Panc1 (cell line): ENCODE results near the gene CYP1A2. TPM values are rescaled to one million over a fixed set of nuclear protein-coding genes. Genes with fewer than 3 reads are reported as not detected.

ENCODE experiments used
- ATAC-seq: fragments of 200-7000 bp; cut with Tn5 transposase; 2 replicates; pipeline ENCODE4 v1.9.1; 2020; ENCODE audit warnings: mild to moderate bottlenecking, moderate library complexity
- BruUV-seq: library from RNA; stranded (reverse); fragments of 400-500 nt; replicated peaks from 2 replicates; lab custom pipeline; 2021; lab: Mats Ljungman, UMichigan
- CTCF ChIA-PET: fragments of 300-600 bp; sonication (Branson Sonifier 250); formaldehyde crosslinking; loops from one replicate; lab custom pipeline; 2022; ENCODE audit warnings: antibody characterized with exemption; lab: Charles Lee
- POLR2A ChIA-PET: fragments of 300-600 bp; sonication (Branson Sonifier 250); formaldehyde crosslinking; loops from one replicate; lab custom pipeline; 2022; ENCODE audit warnings: antibody characterized with exemption; lab: Charles Lee
- DNase-seq: peaks from one replicate; pipeline ENCODE4 v3.0.0-alpha.2; 2010; ENCODE audit warnings: low read depth, low spot score
- H3K27ac ChIP-seq: 2 replicates; pipeline ENCODE4 v1.5.1; 2011; ENCODE audit warnings: mild to moderate bottlenecking, low read length, inconsistent platforms
- H3K27me3 ChIP-seq: fragments of 200-500 bp; sonication (Bioruptor generic); 2 replicates; pipeline ENCODE4 v1.6.0; 2014; ENCODE audit warnings: low read length, inconsistent platforms; ENCODE audit not compliant: control insufficient read depth, insufficient read depth
- H3K36me3 ChIP-seq: fragments of 200-500 bp; sonication (Bioruptor generic); 2 replicates; pipeline ENCODE4 v1.5.1; 2014; ENCODE audit warnings: inconsistent platforms, mild to moderate bottlenecking, low read length, moderate library complexity; ENCODE audit not compliant: control insufficient read depth, insufficient read depth
- H3K4me1 ChIP-seq: 2 replicates; pipeline ENCODE4 v1.5.1; 2011; ENCODE audit warnings: inconsistent platforms, mild to moderate bottlenecking, low read length, moderate library complexity; ENCODE audit not compliant: control insufficient read depth, insufficient read depth
- H3K4me3 ChIP-seq, 2 experiments: 2 replicates each; pipeline ENCODE4 v1.5.1; 2011 to 2012; ENCODE audit warnings: low read depth in 2 of 2, low read length in 2 of 2, mild to moderate bottlenecking in 2 of 2, inconsistent platforms in 1 of 2, moderate library complexity in 1 of 2
- H3K9me3 ChIP-seq: fragments of 200-500 bp; sonication (Bioruptor generic); 2 replicates; pipeline ENCODE4 v1.5.1; 2014; ENCODE audit warnings: low read depth, mild to moderate bottlenecking, inconsistent platforms, low read length, moderate library complexity; ENCODE audit not compliant: control insufficient read depth, insufficient read depth
- CTCF ChIP-seq: fragments of 450-650 bp; IDR thresholded peaks from 2 replicates; pipeline ENCODE4 v1.5.1; 2017; ENCODE audit warnings: mild to moderate bottlenecking
- POLR2AphosphoS5 ChIP-seq: IDR thresholded peaks from 2 replicates; pipeline ENCODE4 v1.6.1; 2012; ENCODE audit warnings: mild to moderate bottlenecking, low read depth, low read length, moderate library complexity
- REST ChIP-seq, 2 experiments: IDR thresholded peaks; 2 replicates each; pipeline ENCODE4 v1.6.1; 2011 to 2012; ENCODE audit warnings: low read depth in 2 of 2, control low read depth in 1 of 2, low read length in 1 of 2, mild to moderate bottlenecking in 1 of 2, moderate library complexity in 1 of 2; ENCODE audit not compliant: insufficient read depth in 1 of 2
- SIN3A ChIP-seq: IDR thresholded peaks from 2 replicates; pipeline ENCODE4 v1.6.1; 2012; ENCODE audit warnings: low read depth, mild to moderate bottlenecking, low read length, moderate library complexity, borderline replicate concordance; ENCODE audit not compliant: insufficient read depth
- TCF7L2 ChIP-seq: IDR thresholded peaks from 2 replicates; pipeline ENCODE4 v1.6.1; 2011; ENCODE audit warnings: mild to moderate bottlenecking, low read depth, low read length, inconsistent platforms
- in situ Hi-C: cut with HindIII; loops from 2 replicates; pipeline ENCODE4 v1.10.0; 2016; ENCODE audit warnings: low sequenced_read_pairs, low pct_unique_long_range_greater_than_20kb
- intact Hi-C: fragments of 100-400 bp; cut with micrococcal nuclease; formaldehyde crosslinking; loops from one replicate; pipeline ENCODE4 v1.10.0; 2022; ENCODE audit not compliant: unreplicated experiment
- total RNA-seq: library from RNA; stranded (reverse); gene quantifications from one replicate; pipeline ENCODE4 v1.2.1, GENCODE V29; 2021; ENCODE audit not compliant: unreplicated experiment

CYP1A2 gene
- total RNA-seq, 1 experiment from 2014 or later = not detected

GRCh38 chr15:74779162-74779648, 30.6 kb downstream of the CYP1A2 start:
- no peaks in the 10 kb centered on the region for H3K27me3 ChIP-seq
- BruUV-seq = no TSS peak
- no peaks in the 10 kb centered on the region for H3K9me3 ChIP-seq
- intact Hi-C loops = loop anchor here (10.0 kb wide), 2 partner anchors 56 to 176 kb away; partner anchors contain the start of gene RPP25
- no peak overlapping the region for H3K4me3 ChIP-seq
- DNase-seq (no peak), ATAC-seq (no peak)
- peaks cover 3% of the 10 kb centered on the region; the same call in 1 of the 2 replicates for H3K36me3 ChIP-seq
- CTCF ChIA-PET = interaction anchor here (0.6 to 1.1 kb wide), 3 partner anchors 10 to 63 kb away, joined by 5 to 6 read pairs (median 6); no protein-coding TSS in a partner anchor
- no peak overlapping the region for H3K27ac ChIP-seq
- H3K4me1 ChIP-seq = peaks cover 38% of the 10 kb centered on the region
- POLR2A ChIA-PET = no interaction called here
- in situ Hi-C loops = no loop called here
- TF ChIP-seq POLR2AphosphoS5 = no peak
- TF ChIP-seq CTCF = no peak
- no peak for TF ChIP-seq SIN3A
- no peak for TF ChIP-seq REST (IDR thresholded peaks at IDR 0.05; ENCODE audit: insufficient read depth in 1 of 2, low read depth in 2 of 2, low read length in 1 of 2)
- no peak for TF ChIP-seq TCF7L2

- POLR2A ChIA-PET = no interaction called here
- Histone ChIP-seq H3K9me3 (no peaks in the 10 kb centered on the region), H3K36me3 (peaks cover 3% of the 10 kb centered on the region; the same call in 1 of the 2 replicates), H3K4me1 (peaks cover 43% of the 10 kb centered on the region), H3K4me3 (peak overlapping the region in 1 of 2 experiments; percentile 56; a peak in 2 of 4 replicates), H3K27me3 (no peaks in the 10 kb centered on the region), H3K27ac (peak overlapping the region; percentile 61; the same call in 1 of the 2 replicates)
- ATAC-seq (no peak), DNase-seq (no peak)
- CTCF ChIA-PET = interaction anchor here (0.5 to 2.0 kb wide), 4 partner anchors 10 to 85 kb away, joined by 3 to 10 read pairs (median 4); no protein-coding TSS in a partner anchor
- intact Hi-C loops = no loop called here
- BruUV-seq = no TSS peak
- no peak for TF ChIP-seq REST (IDR thresholded peaks at IDR 0.05; ENCODE audit: insufficient read depth in 1 of 2, low read depth in 2 of 2, low read length in 1 of 2)
- no peak for TF ChIP-seq SIN3A
- TF ChIP-seq TCF7L2 = no peak
- no peak for TF ChIP-seq POLR2AphosphoS5
- no peak for TF ChIP-seq CTCF
- in situ Hi-C loops = no loop called here
Measured at GRCh38 chr15:74780523-74781430, 32.1 kb downstream of the CYP1A2 start.
